Activated B cell treated with CpG ODN at 0.5 μM for 24 hours (primary cell): ENCODE measurements around the gene SYT15. TPM values are rescaled to one million over a fixed set of nuclear protein-coding genes. Genes with fewer than 3 reads are reported as not detected.

Source experiments
- ATAC-seq: fragments of 200-7000 bp; cut with Tn5 transposase; one replicate; pipeline ENCODE4 v1.10.0; 2021; ENCODE audit warnings: low read depth, mild to moderate bottlenecking, moderate library complexity
- CTCF ChIA-PET: fragments of 350-600 bp; sonication (Branson Sonifier 250); formaldehyde crosslinking; loops from one replicate; lab custom pipeline; 2021; ENCODE audit warnings: antibody characterized with exemption; lab: Charles Lee
- POLR2A ChIA-PET: fragments of 350-600 bp; sonication (Branson Sonifier 250); formaldehyde crosslinking; loops from one replicate; lab custom pipeline; 2021; ENCODE audit warnings: antibody characterized with exemption; lab: Charles Lee
- DNase-seq: peaks from one replicate; pipeline ENCODE4 v3.0.0; 2022
- H3K27ac Mint-ChIP-seq: one replicate; pipeline ENCODE4 v1.8.0; 2020; ENCODE audit warnings: mixed read lengths
- H3K27me3 Mint-ChIP-seq: one replicate; pipeline ENCODE4 v1.8.0; 2021; ENCODE audit warnings: mixed read lengths
- H3K36me3 Mint-ChIP-seq: one replicate; pipeline ENCODE4 v1.8.0; 2021; ENCODE audit warnings: low read depth, mixed read lengths
- H3K4me1 Mint-ChIP-seq: one replicate; pipeline ENCODE4 v1.8.0; 2021; ENCODE audit warnings: mixed read lengths
- H3K4me3 Mint-ChIP-seq: one replicate; pipeline ENCODE4 v1.8.0; 2020; ENCODE audit warnings: mild to moderate bottlenecking, mixed read lengths
- H3K9me3 Mint-ChIP-seq: one replicate; pipeline ENCODE4 v1.8.0; 2020; ENCODE audit warnings: mixed read lengths
- CTCF ChIP-seq: fragments of 200-600 bp; IDR thresholded peaks from one replicate; pipeline ENCODE4 v1.8.0; 2022; ENCODE audit warnings: antibody characterized with exemption, mild to moderate bottlenecking
- intact Hi-C: fragments of 100-400 bp; cut with micrococcal nuclease; formaldehyde crosslinking; loops from one replicate; pipeline ENCODE4 v1.15.1; 2024
- total RNA-seq: library from RNA; stranded (reverse); gene quantifications from 2 replicates; pipeline ENCODE4 v1.2.3, GENCODE V29; 2022

SYT15 gene
- total RNA-seq, 1 donor from 2014 or later = 1.1 TPM

GRCh38 chr10:46542567-46543465, 36.1 kb upstream of the SYT15 start:
- Mint-ChIP-seq H3K36me3 (no peaks in the 10 kb centered on the region), H3K27ac (no peak overlapping the region), H3K4me3 (no peak overlapping the region), H3K27me3 (peaks cover 41% of the 10 kb centered on the region), H3K4me1 (no peaks in the 10 kb centered on the region), H3K9me3 (no peaks in the 10 kb centered on the region)
- POLR2A ChIA-PET = no interaction called here
- intact Hi-C loops = no loop called here
- no peak for TF ChIP-seq CTCF
- ATAC-seq (no peak), DNase-seq (peak; percentile 12)
- CTCF ChIA-PET = no interaction called here

- CTCF ChIA-PET = no interaction called here
- ATAC-seq (no peak), DNase-seq (no peak)
- Mint-ChIP-seq H3K36me3 (no peaks in the 10 kb centered on the region), H3K4me3 (no peak overlapping the region), H3K9me3 (no peaks in the 10 kb centered on the region), H3K4me1 (no peaks in the 10 kb centered on the region), H3K27ac (no peak overlapping the region), H3K27me3 (peaks cover 36% of the 10 kb centered on the region)
- intact Hi-C loops = no loop called here
- POLR2A ChIA-PET = no interaction called here
- TF ChIP-seq CTCF = no peak
These were observed 35.2 kb upstream of the SYT15 start for GRCh38 chr10:46543466-46544377.

GRCh38 chr10:46544989-46545791, 33.7 kb upstream of the SYT15 start:
- POLR2A ChIA-PET = no interaction called here
- no peaks in the 10 kb centered on the region for H3K36me3 Mint-ChIP-seq
- intact Hi-C loops = no loop called here
- no peak overlapping the region for H3K4me3 Mint-ChIP-seq
- H3K9me3 Mint-ChIP-seq = no peaks in the 10 kb centered on the region
- H3K27me3 Mint-ChIP-seq = peaks cover 30% of the 10 kb centered on the region
- TF ChIP-seq CTCF = no peak
- no peak overlapping the region for H3K27ac Mint-ChIP-seq
- CTCF ChIA-PET = no interaction called here
- H3K4me1 Mint-ChIP-seq = no peaks in the 10 kb centered on the region
- ATAC-seq = no peak
- peak; percentile 11 for DNase-seq

- ChIA-PET POLR2A (no interaction called here), CTCF (no interaction called here)
- H3K4me1 Mint-ChIP-seq = no peaks in the 10 kb centered on the region
- H3K27ac Mint-ChIP-seq = no peak overlapping the region
- H3K4me3 Mint-ChIP-seq = no peak overlapping the region
- intact Hi-C loops = no loop called here
- no peak for DNase-seq
- no peaks in the 10 kb centered on the region for H3K9me3 Mint-ChIP-seq
- peaks cover 22% of the 10 kb centered on the region for H3K27me3 Mint-ChIP-seq
- no peak for TF ChIP-seq CTCF
- H3K36me3 Mint-ChIP-seq = no peaks in the 10 kb centered on the region
- no peak for ATAC-seq
These were observed 32.9 kb upstream of the SYT15 start for GRCh38 chr10:46545861-46546590.
